Frontal cortex (tissue), 1 donor: Measurements from ENCODE around the gene GNAI1. TPM values are rescaled to one million over a fixed set of nuclear protein-coding genes. Genes with fewer than 3 reads are reported as not detected.

ENCODE experiments used
- small RNA-seq: library from RNA; depleted of rRNA; stranded (forward); fragments of <200 nt; gene quantifications from one replicate; pipeline ENCODE3, GENCODE V24; 2014
- total RNA-seq: library from RNA; depleted of rRNA; stranded (reverse); fragments of >200 nt; gene quantifications from one replicate; pipeline ENCODE4 v1.2.3, GENCODE V29; 2014

The GNAI1 gene
- total RNA-seq, 1 donor from 2014 or later: 152 TPM

Small RNAs within 50 kb of the gene (small RNA-seq; reads per million reads assigned to genes)
- not detected for gene RN7SL869P
